Esophagus squamous epithelium (tissue), 5 donors: ENCODE data around the gene CCDC159. TPM values are rescaled to one million over a fixed set of nuclear protein-coding genes. Genes with fewer than 3 reads are reported as not detected.

ENCODE experiments used
- DNase-seq: peaks from one replicate; lab custom pipeline; 2025; lab: John Stamatoyannopoulos, UW
- H3K27ac ChIP-seq, 4 donors: fragments of 200-600 bp; sonication (generic); one replicate each; pipeline ENCODE4 v1.5.1; 2016 to 2019; ENCODE audit warnings: mild to moderate bottlenecking in 1 of 4
- H3K27me3 ChIP-seq, 4 donors: fragments of 200-600 bp; sonication (generic); 1 replicate in 3 of 4; 2 replicates in 1 of 4; pipeline versions ENCODE4 v1.5.1 to v1.6.0; 2017 to 2021; ENCODE audit warnings: antibody characterized with exemption in 1 of 4
- H3K36me3 ChIP-seq, 3 donors: fragments of 200-600 bp; sonication (generic); one replicate each; pipeline ENCODE4 v1.5.1; 2016 to 2019
- H3K4me1 ChIP-seq, 3 donors: fragments of 200-600 bp; sonication (generic); one replicate each; pipeline ENCODE4 v1.5.1; 2017 to 2019
- H3K4me3 ChIP-seq, 4 donors: fragments of 200-600 bp; sonication (generic); 1 replicate in 3 of 4; 2 replicates in 1 of 4; pipeline ENCODE4 v1.5.1; 2016 to 2019; ENCODE audit warnings: mild to moderate bottlenecking in 2 of 4, moderate library complexity in 1 of 4
- H3K9me3 ChIP-seq, 3 donors: fragments of 200-600 bp; sonication (generic); one replicate each; pipeline ENCODE4 v1.5.1; 2016 to 2019
- CTCF ChIP-seq, 6 experiments: fragments of 450-650 bp in 4 of 6; fragments of 200-600 bp in 2 of 6; sonication (generic) in 2 of 6; IDR thresholded peaks; one replicate each; pipeline ENCODE4 v1.5.1; 2016 to 2019; ENCODE audit warnings: antibody characterized with exemption in 6 of 6, mild to moderate bottlenecking in 4 of 6, moderate library complexity in 4 of 6
- POLR2A ChIP-seq, 4 donors: fragments of 450-650 bp; IDR thresholded peaks; one replicate each; pipeline ENCODE4 v1.6.1; 2017; ENCODE audit warnings: antibody characterized with exemption in 4 of 4, mild to moderate bottlenecking in 4 of 4, moderate library complexity in 3 of 4
- WGBS, 2 donors: methylation state at CpG; one replicate each; pipeline ENCODE4 v1.1.5; 2018; 5-methylcytosine and 5-hydroxymethylcytosine counted together
- intact Hi-C: fragments of 100-400 bp; cut with DNase I; formaldehyde crosslinking; loops from one replicate; pipeline ENCODE4 v1.15.0; 2022
- total RNA-seq, 4 donors: library from RNA; depleted of rRNA; stranded (reverse); fragments of >200 nt; gene quantifications; one replicate each; pipeline ENCODE4 v1.1.0, GENCODE V29; 2016
- donor health status: DM: yes; HTN: yes; CAD: no.

CCDC159 gene
- total RNA-seq, 4 donors from 2014 or later, result 5.7 to 17.7 (median 8.0) TPM

- Histone ChIP-seq H3K27me3 (no peaks in the 10 kb centered on the region), H3K4me1 (peaks cover 0 to 25% (median 0%) of the 10 kb centered on the region in 3 donors), H3K4me3 (no peak overlapping the region), H3K27ac (no peak overlapping the region), H3K36me3 (peaks cover 0 to 70% (median 0%) of the 10 kb centered on the region in 3 donors), H3K9me3 (no peaks in the 10 kb centered on the region)
- intact Hi-C loops, result no loop called here
- 71 to 90% methylated on average over 3 of the region's 10 CpGs for WGBS, 2 donors
- TF ChIP-seq CTCF (IDR thresholded peaks at IDR 0.05), result no peak
- no peak for TF ChIP-seq POLR2A (IDR thresholded peaks at IDR 0.05)
- DNase-seq, result no peak
These were observed 17.6 kb downstream of the CCDC159 start for GRCh38 chr19:11363881-11364280.

- no peak for DNase-seq
- no peaks in the 10 kb centered on the region for H3K27me3 ChIP-seq
- peaks cover 0 to 21% (median 0%) of the 10 kb centered on the region in 3 donors for H3K4me1 ChIP-seq
- no peak overlapping the region for H3K4me3 ChIP-seq
- H3K9me3 ChIP-seq, result no peaks in the 10 kb centered on the region
- H3K27ac ChIP-seq, result no peak overlapping the region
- H3K36me3 ChIP-seq, result peaks cover 0 to 68% (median 0%) of the 10 kb centered on the region in 3 donors
- TF ChIP-seq POLR2A (IDR thresholded peaks at IDR 0.05) (no peak), CTCF (IDR thresholded peaks at IDR 0.05) (no peak)
- intact Hi-C loops, result no loop called here
- WGBS, 2 donors, result 87 to 91% methylated on average over 4 to 8 of the region's 28 CpGs
These were observed 18.1 kb downstream of the CCDC159 start for GRCh38 chr19:11364296-11364904.

- DNase-seq, result no peak
- intact Hi-C loops, result no loop called here
- 62 to 68% methylated on average over 4 to 5 of the region's 5 CpGs for WGBS, 2 donors
- Histone ChIP-seq H3K4me1 (peaks cover 0 to 15% (median 0%) of the 10 kb centered on the region in 3 donors), H3K9me3 (no peaks in the 10 kb centered on the region), H3K4me3 (no peak overlapping the region), H3K27ac (no peak overlapping the region), H3K36me3 (peaks cover 0 to 69% (median 0%) of the 10 kb centered on the region in 3 donors), H3K27me3 (no peaks in the 10 kb centered on the region)
- no peak for TF ChIP-seq CTCF (IDR thresholded peaks at IDR 0.05)
- TF ChIP-seq POLR2A (IDR thresholded peaks at IDR 0.05), result no peak
These were observed 18.6 kb downstream of the CCDC159 start for GRCh38 chr19:11364935-11365334.

- intact Hi-C loops, result no loop called here
- no peaks in the 10 kb centered on the region for H3K9me3 ChIP-seq
- no peak for DNase-seq
- H3K27me3 ChIP-seq, result no peaks in the 10 kb centered on the region
- TF ChIP-seq CTCF (IDR thresholded peaks at IDR 0.05), result no peak
- no peak for TF ChIP-seq POLR2A (IDR thresholded peaks at IDR 0.05)
- H3K36me3 ChIP-seq, result peaks cover 0 to 69% (median 0%) of the 10 kb centered on the region in 3 donors
- H3K27ac ChIP-seq, result no peak overlapping the region
- H3K4me1 ChIP-seq, result peaks cover 0 to 12% (median 0%) of the 10 kb centered on the region in 3 donors
- WGBS, 2 donors, result 62 to 63% methylated on average over 4 to 5 of the region's 7 CpGs
- H3K4me3 ChIP-seq, result no peak overlapping the region
These were observed 19.3 kb downstream of the CCDC159 start for GRCh38 chr19:11365557-11366117.

GRCh38 chr19:11367528-11367927 is 21.2 kb downstream of the CCDC159 start:
- 63 to 70% methylated on average over 2 of the region's 2 CpGs for WGBS, 2 donors
- Histone ChIP-seq H3K27ac (no peak overlapping the region), H3K27me3 (no peaks in the 10 kb centered on the region), H3K36me3 (peaks cover 0 to 65% (median 0%) of the 10 kb centered on the region in 3 donors), H3K4me1 (no peaks in the 10 kb centered on the region), H3K9me3 (no peaks in the 10 kb centered on the region), H3K4me3 (no peak overlapping the region)
- no peak for DNase-seq
- intact Hi-C loops, result no loop called here
- TF ChIP-seq CTCF (IDR thresholded peaks at IDR 0.05) (no peak), POLR2A (IDR thresholded peaks at IDR 0.05) (no peak)
